ENCODE data around the gene NLRC5.

GRCh38 chr16:57098188-57098841, 109.0 kb downstream of the NLRC5 start:
- no peak for TF ChIP-seq CTCF (IDR thresholded peaks at IDR 0.05 in 8 of 11, conservative IDR thresholded peaks at IDR 0.05 in 3 of 11)
- no peak for TF ChIP-seq POLR2AphosphoS5 (IDR thresholded peaks at IDR 0.05)

Measured in spleen (tissue), 7 donors.